Measurements from ENCODE around the gene TBL1X.

- TF ChIP-seq CTCF (IDR thresholded peaks at IDR 0.05) (no peak), POLR2A (IDR thresholded peaks at IDR 0.05) (no peak), POLR2AphosphoS5 (IDR thresholded peaks at IDR 0.05) (no peak)
These were observed 193.6 kb downstream of the TBL1X start for GRCh38 chrX:9658409-9658808.
